Sigmoid colon (tissue), 7 donors: Measurements from ENCODE around the gene GORASP1. TPM values are rescaled to one million over a fixed set of nuclear protein-coding genes. Genes with fewer than 3 reads are reported as not detected.

Source experiments
- DNase-seq: peaks from one replicate; pipeline ENCODE4 v3.0.0-alpha.2; 2019
- H3K27ac ChIP-seq, 4 donors: fragments of 200-600 bp; sonication (generic); one replicate each; pipeline ENCODE4 v1.5.1; 2016 to 2019; ENCODE audit warnings: mild to moderate bottlenecking in 1 of 4
- H3K27me3 ChIP-seq, 3 donors: fragments of 200-600 bp; sonication (generic); one replicate each; pipeline ENCODE4 v1.5.1; 2019; ENCODE audit warnings: mild to moderate bottlenecking in 1 of 3
- H3K36me3 ChIP-seq, 4 donors: fragments of 200-600 bp; sonication (generic); one replicate each; pipeline ENCODE4 v1.5.1; 2016 to 2019
- H3K4me1 ChIP-seq, 4 donors: fragments of 200-600 bp; sonication (generic); one replicate each; pipeline ENCODE4 v1.5.1; 2017 to 2019
- H3K4me3 ChIP-seq, 4 donors: fragments of 200-600 bp; sonication (generic); one replicate each; pipeline ENCODE4 v1.5.1; 2017 to 2019; ENCODE audit warnings: mild to moderate bottlenecking in 2 of 4, moderate library complexity in 1 of 4
- H3K9me3 ChIP-seq, 4 donors: fragments of 200-600 bp in 3 of 4; sonication (generic) in 3 of 4; one replicate each; pipeline versions ENCODE4 v1.5.1 to v1.6.1; 2013 to 2019
- CTCF ChIP-seq, 4 experiments: fragments of 450-650 bp in 3 of 4; fragments of 200-600 bp in 1 of 4; IDR thresholded peaks; one replicate each; pipeline ENCODE4 v1.5.1; 2016 to 2019; ENCODE audit warnings: antibody characterized with exemption in 4 of 4, mild to moderate bottlenecking in 3 of 4, moderate library complexity in 2 of 4
- EP300 ChIP-seq, 4 donors: sonication (generic); formaldehyde crosslinking; IDR thresholded peaks; one replicate each; pipeline ENCODE4 v1.6.1; 2017; ENCODE audit warnings: antibody characterized with exemption in 4 of 4
- POLR2A ChIP-seq, 2 donors: fragments of 450-650 bp; IDR thresholded peaks; one replicate each; pipeline ENCODE4 v1.6.1; 2016; ENCODE audit warnings: antibody characterized with exemption in 2 of 2, mild to moderate bottlenecking in 2 of 2, moderate library complexity in 2 of 2
- POLR2AphosphoS5 ChIP-seq, 4 donors: sonication (generic); formaldehyde crosslinking; IDR thresholded peaks; one replicate each; pipeline ENCODE4 v1.6.1; 2017; ENCODE audit warnings: antibody characterized with exemption in 4 of 4
- WGBS, 2 donors: extraction: QIAGEN DNeasy Blood & Tissue Kit; methylation state at CpG; one replicate each; pipeline ENCODE4 v1.1.7; 2013; 5-methylcytosine and 5-hydroxymethylcytosine counted together
- intact Hi-C: fragments of 100-400 bp; cut with DNase I; formaldehyde crosslinking; loops from one replicate; pipeline ENCODE4 v1.15.1; 2023
- polyA plus RNA-seq, 3 donors: library from polyadenylated mRNA; stranded (reverse); fragments of 200-250 nt; gene quantifications; one replicate each; pipeline ENCODE4 v1.2.3, GENCODE V29; 2013
- total RNA-seq, 4 donors: library from RNA; depleted of rRNA; stranded (reverse); fragments of >200 nt; gene quantifications; one replicate each; pipeline ENCODE4 v1.1.0, GENCODE V29; 2016
- donor health status: healthy with polysubstance abuse.
- donor health status: Bipolar disorder and iron deficiency.
- donor health status: healthy.

Gene GORASP1
- total and polyA plus RNA-seq, 7 donors = 35.4 to 54.5 (median 48.2) TPM

- intact Hi-C loops = no loop called here
- WGBS, 2 donors = 96% methylated on average over 18 of the region's 18 CpGs
- H3K27ac ChIP-seq = no peak overlapping the region
- no peaks in the 10 kb centered on the region for H3K9me3 ChIP-seq
- no peaks in the 10 kb centered on the region for H3K27me3 ChIP-seq
- peaks cover 3 to 28% (median 7%) of the 10 kb centered on the region in 4 donors for H3K36me3 ChIP-seq
- peak; percentile 62 for DNase-seq
- H3K4me1 ChIP-seq = peaks cover 0 to 42% (median 32%) of the 10 kb centered on the region in 4 donors
- no peak overlapping the region for H3K4me3 ChIP-seq
- TF ChIP-seq CTCF (IDR thresholded peaks at IDR 0.05) (no peak), POLR2A (IDR thresholded peaks at IDR 0.05) (no peak), EP300 (IDR thresholded peaks at IDR 0.05) (no peak), POLR2AphosphoS5 (IDR thresholded peaks at IDR 0.05) (no peak)
Observed at GRCh38 chr3:39137435-39137936, 30.1 kb upstream of the GORASP1 start.

- peaks cover 0 to 21% (median under 1%) of the 10 kb centered on the region in 4 donors for H3K36me3 ChIP-seq
- DNase-seq = peak; percentile 64
Observed at GRCh38 chr3:39136533-39137434, 29.4 kb upstream of the GORASP1 start.

GRCh38 chr3:39135170-39135805 is 27.9 kb upstream of the GORASP1 start:
- WGBS, 2 donors = 69 to 81% methylated on average over 8 of the region's 8 CpGs
- Histone ChIP-seq H3K27me3 (no peaks in the 10 kb centered on the region), H3K36me3 (peaks cover 0 to 6% (median 0%) of the 10 kb centered on the region in 4 donors), H3K4me3 (no peak overlapping the region), H3K4me1 (peaks cover 0 to 20% (median 14%) of the 10 kb centered on the region in 4 donors), H3K9me3 (no peaks in the 10 kb centered on the region), H3K27ac (no peak overlapping the region)
- peak; percentile 62 for DNase-seq
- intact Hi-C loops = no loop called here
- TF ChIP-seq POLR2A (IDR thresholded peaks at IDR 0.05) (no peak), CTCF (IDR thresholded peaks at IDR 0.05) (no peak), POLR2AphosphoS5 (IDR thresholded peaks at IDR 0.05) (peak in 3 of 4 donors; percentile 15 to 37 (median 19)), EP300 (IDR thresholded peaks at IDR 0.05) (peak in 1 of 4 donors; percentile 21)

More at GRCh38 chr3:39136533-39137434, 29.4 kb upstream of the GORASP1 start:
- H3K9me3 ChIP-seq = no peaks in the 10 kb centered on the region
- no peak overlapping the region for H3K4me3 ChIP-seq
- peaks cover 0 to 35% (median 25%) of the 10 kb centered on the region in 4 donors for H3K4me1 ChIP-seq
- TF ChIP-seq EP300 (IDR thresholded peaks at IDR 0.05) (no peak), POLR2AphosphoS5 (IDR thresholded peaks at IDR 0.05) (no peak), POLR2A (IDR thresholded peaks at IDR 0.05) (no peak), CTCF (IDR thresholded peaks at IDR 0.05) (no peak)
- H3K27me3 ChIP-seq = no peaks in the 10 kb centered on the region
- H3K27ac ChIP-seq = no peak overlapping the region
- intact Hi-C loops = no loop called here
- 92 to 93% methylated on average over 21 of the region's 21 CpGs for WGBS, 2 donors

- peaks cover 0 to 4% (median 0%) of the 10 kb centered on the region in 4 donors for H3K36me3 ChIP-seq
- H3K4me1 ChIP-seq = peaks cover 0 to 10% (median 7%) of the 10 kb centered on the region in 4 donors
- peak; percentile 44 for DNase-seq
- intact Hi-C loops = no loop called here
- no peak overlapping the region for H3K27ac ChIP-seq
- no peak overlapping the region for H3K4me3 ChIP-seq
- H3K9me3 ChIP-seq = no peaks in the 10 kb centered on the region
- H3K27me3 ChIP-seq = no peaks in the 10 kb centered on the region
- WGBS, 2 donors = 81 to 86% methylated on average over 7 of the region's 7 CpGs
- no peak for TF ChIP-seq CTCF (IDR thresholded peaks at IDR 0.05)
- no peak for TF ChIP-seq POLR2AphosphoS5 (IDR thresholded peaks at IDR 0.05)
- TF ChIP-seq EP300 (IDR thresholded peaks at IDR 0.05) = no peak
- TF ChIP-seq POLR2A (IDR thresholded peaks at IDR 0.05) = no peak
Observed at GRCh38 chr3:39134305-39134704, 26.9 kb upstream of the GORASP1 start.
